Stimulated activated CD4-positive, alpha-beta T cell treated with anti-CD3 and anti-CD28 coated beads, Interleukin-12 subunit alpha, Interleukin-12 subunit beta, amount 100 ng/mL, for 24 hours (primary cell): Measurements from ENCODE around the gene GALP.
"Not testable (repeated sequence)": the region's sequence is repeated elsewhere in the genome, so short reads cannot be mapped to it uniquely, and the experiment has no call there.

Experiments used
- DNase-seq, 2 experiments: peaks; one replicate each; pipeline ENCODE4 v3.0.0-alpha.2; 2020; ENCODE audit warnings: low read depth in 2 of 2

Gene GALP

GRCh38 chr19:56191115-56191514 lies 15.3 kb downstream of the GALP start:
- DNase-seq, result no peak

- no peak for DNase-seq
Measured at GRCh38 chr19:56191711-56192110, 15.9 kb downstream of the GALP start.

GRCh38 chr19:56193981-56194640 lies 18.3 kb downstream of the GALP start:
- DNase-seq, result no peak

GRCh38 chr19:56197646-56198045 lies 21.8 kb downstream of the GALP start, which contains the start of gene ZSCAN5B:
Gene ZSCAN5B (minus strand): TSS chr19:56197783. CDS start chr19:56193052, 4,731 bp downstream.
- not testable (repeated sequence) for DNase-seq

DNA sequence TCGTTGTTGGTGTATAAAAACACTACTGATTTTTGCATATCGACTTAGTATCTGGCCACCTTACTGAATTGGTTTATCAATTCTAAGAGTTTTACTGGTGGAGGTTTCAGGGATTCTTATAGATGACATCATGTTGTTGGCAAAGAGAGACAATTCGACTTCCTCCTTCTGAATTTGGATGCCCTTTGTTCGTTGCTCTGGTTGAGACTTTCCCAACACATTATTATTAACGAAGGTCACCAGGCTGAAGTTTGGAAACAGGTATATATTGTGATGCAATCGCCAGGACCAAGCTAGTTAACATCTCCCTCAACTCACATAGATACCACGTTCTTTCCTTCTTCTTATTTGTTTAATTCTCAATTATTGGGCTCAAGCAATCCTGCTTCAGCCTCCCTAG lies 23.9 kb downstream of the GALP start:
- DNase-seq, result no peak

- DNase-seq, result no peak
Measured at GRCh38 chr19:56201973-56202372, 26.2 kb downstream of the GALP start, which contains the start of gene ZSCAN5C. Gene ZSCAN5C (plus strand): TSS chr19:56202273. CDS start chr19:56205914, 3,641 bp downstream.

DNA sequence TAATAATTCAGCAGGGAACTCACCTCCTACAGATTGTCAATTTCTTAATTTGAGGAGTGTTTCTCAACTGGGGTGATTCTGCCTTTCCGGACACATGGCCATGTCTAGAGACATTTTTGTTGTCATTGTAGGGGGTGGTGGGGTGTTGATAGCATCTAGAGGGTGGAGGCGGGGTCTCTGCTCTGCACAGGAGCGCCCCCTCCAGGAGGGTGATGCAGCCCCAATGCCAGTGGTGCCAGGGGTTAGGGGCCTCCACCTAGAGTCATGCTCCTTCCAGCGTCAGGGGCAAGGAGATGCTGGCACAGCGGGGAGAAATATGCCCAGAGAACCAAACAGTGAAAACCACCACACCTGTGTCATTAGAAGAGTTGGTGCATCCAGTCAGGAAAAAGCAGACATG lies 31.8 kb downstream of the GALP start:
- DNase-seq, result not testable (repeated sequence)

GRCh38 chr19:56209091-56209490 lies 33.3 kb downstream of the GALP start:
- DNase-seq, result no peak

DNA sequence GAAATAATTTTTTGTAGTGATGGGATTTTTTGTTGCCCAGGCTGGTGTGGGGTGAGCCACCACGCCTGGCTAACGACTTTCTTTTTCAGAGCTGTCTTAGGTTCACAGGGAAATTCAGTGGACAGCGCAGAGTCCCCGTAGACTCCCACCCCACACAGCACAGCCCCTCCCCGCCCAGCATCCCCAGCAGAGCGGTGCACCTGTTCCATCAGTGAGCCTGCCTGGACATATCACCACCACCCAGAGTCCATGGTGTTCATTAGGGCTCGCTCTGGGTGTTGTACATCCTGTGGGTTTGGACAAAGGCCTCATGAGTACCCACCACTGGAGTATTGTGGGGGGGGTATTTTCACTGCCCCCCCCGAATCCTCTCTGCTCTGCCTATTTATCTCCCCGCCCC lies 34.2 kb downstream of the GALP start:
- not testable (repeated sequence) for DNase-seq

- DNase-seq, result no peak
Measured at GRCh38 chr19:56211718-56212117, 35.9 kb downstream of the GALP start.

GRCh38 chr19:56217039-56217949 lies 41.5 kb downstream of the GALP start:
- no peak for DNase-seq

GRCh38 chr19:56218961-56219360 lies 43.2 kb downstream of the GALP start:
- DNase-seq, result no peak

DNA sequence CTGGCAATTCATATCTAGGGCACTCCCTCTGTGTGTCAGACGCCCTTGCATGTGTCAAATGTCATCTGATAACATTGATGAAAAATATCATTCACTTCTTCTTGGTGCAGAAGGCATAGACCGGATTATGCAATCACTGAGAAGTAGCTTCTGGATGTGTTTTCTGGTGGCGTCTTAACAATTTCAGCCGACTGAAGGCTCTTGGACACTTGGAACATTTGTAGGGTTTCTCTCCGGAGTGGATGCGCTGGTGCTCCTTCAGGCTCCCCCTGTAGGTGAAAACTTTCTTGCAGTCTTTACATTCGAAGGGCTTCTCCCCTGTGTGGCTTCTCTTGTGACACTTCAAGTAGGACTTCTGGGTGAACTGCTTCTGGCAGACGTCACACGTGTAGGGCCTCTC lies 45.6 kb downstream of the GALP start:
- DNase-seq, result not testable (repeated sequence)

GRCh38 chr19:56221851-56222250 lies 46.0 kb downstream of the GALP start:
- no peak for DNase-seq

GRCh38 chr19:56222901-56223300 lies 47.1 kb downstream of the GALP start:
- no peak for DNase-seq

GRCh38 chr19:56223481-56223880 lies 47.7 kb downstream of the GALP start:
- no peak for DNase-seq
